VCaP (cell line): ENCODE data around the gene EIF3I.
A peak's percentile ranks its signal among the peaks of the same experiment; 100 is the strongest.

Experiments used
- H3K27ac ChIP-seq: fragments of 450-650 bp; 2 replicates; pipeline ENCODE4 v1.5.1; 2017
- CTCF ChIP-seq: fragments of 450-650 bp; conservative IDR thresholded peaks from 2 replicates; pipeline ENCODE4 v1.5.1; 2017; ENCODE audit warnings: mild to moderate bottlenecking, moderate library complexity

EIF3I gene

GRCh38 chr1:32274646-32275340 lies 52.6 kb downstream of the EIF3I start:
- TF ChIP-seq CTCF: no peak
- peak overlapping the region; percentile 19; the same call in 1 of the 2 replicates for H3K27ac ChIP-seq

DNA sequence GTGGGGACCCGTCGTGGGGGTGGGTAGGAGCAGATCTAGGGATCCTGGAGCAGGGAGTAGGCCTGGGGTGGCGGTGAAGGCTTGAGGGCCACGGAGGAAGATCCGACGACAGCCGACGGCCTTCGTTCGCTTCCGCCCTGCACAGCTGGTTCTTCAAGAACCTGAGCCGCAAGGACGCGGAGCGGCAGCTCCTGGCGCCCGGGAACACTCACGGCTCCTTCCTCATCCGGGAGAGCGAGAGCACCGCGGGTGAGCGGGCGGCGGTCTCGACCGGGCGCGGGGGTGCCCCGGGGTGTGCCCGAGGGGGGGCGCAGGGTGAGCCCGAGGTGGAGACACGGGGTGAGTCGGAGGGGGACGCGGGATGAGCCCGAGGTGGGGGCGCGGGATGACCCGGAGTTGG lies 53.2 kb downstream of the EIF3I start:
- H3K27ac ChIP-seq: peak overlapping the region; percentile 19; the same call in 1 of the 2 replicates
- TF ChIP-seq CTCF: no peak

DNA sequence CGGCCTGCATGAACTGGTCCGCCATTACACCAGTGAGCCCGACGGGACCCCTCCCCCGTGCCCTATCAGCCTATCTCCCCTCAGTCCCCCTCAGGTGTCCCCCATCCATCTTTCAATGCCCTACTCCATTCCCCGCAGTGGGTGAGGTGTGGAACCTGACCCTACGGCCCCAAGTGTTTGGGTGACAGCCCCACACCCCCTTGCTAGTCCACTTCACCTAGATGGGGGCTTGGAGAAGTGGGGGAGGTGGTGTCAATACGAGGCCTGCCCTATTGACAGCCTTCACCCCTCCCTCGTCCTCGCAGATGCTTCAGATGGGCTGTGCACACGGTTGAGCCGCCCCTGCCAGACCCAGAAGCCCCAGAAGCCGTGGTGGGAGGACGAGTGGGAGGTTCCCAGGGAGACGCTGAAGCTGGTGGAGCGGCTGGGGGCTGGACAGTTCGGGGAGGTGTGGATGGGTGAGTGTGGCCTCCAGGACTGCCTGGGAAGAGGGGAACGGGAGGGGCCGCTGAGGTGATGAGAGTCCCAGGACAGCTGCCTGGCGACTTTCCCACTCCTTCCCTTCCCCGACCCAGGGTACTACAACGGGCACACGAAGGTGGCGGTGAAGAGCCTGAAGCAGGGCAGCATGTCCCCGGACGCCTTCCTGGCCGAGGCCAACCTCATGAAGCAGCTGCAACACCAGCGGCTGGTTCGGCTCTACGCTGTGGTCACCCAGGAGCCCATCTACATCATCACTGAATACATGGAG lies 54.0 kb downstream of the EIF3I start:
- H3K27ac ChIP-seq: no peak overlapping the region
- no peak for TF ChIP-seq CTCF
